Measurements from ENCODE around the gene ATOSB.
"Not testable (repeated sequence)": the region's sequence is repeated elsewhere in the genome, so short reads cannot be mapped to it uniquely, and the experiment has no call there.

ATOSB gene, protein sequence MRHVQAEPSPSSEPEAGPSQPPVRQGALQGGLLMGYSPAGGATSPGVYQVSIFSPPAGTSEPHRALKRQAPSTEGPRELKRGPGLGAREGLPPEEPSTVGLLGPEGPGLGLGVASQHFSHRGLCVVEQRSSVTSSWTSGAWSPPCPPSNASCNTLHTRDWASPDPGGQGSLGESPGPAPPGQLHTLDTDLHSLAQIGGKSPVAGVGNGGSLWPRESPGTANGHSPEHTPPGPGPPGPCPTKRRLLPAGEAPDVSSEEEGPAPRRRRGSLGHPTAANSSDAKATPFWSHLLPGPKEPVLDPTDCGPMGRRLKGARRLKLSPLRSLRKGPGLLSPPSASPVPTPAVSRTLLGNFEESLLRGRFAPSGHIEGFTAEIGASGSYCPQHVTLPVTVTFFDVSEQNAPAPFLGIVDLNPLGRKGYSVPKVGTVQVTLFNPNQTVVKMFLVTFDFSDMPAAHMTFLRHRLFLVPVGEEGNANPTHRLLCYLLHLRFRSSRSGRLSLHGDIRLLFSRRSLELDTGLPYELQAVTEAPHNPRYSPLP

DNA sequence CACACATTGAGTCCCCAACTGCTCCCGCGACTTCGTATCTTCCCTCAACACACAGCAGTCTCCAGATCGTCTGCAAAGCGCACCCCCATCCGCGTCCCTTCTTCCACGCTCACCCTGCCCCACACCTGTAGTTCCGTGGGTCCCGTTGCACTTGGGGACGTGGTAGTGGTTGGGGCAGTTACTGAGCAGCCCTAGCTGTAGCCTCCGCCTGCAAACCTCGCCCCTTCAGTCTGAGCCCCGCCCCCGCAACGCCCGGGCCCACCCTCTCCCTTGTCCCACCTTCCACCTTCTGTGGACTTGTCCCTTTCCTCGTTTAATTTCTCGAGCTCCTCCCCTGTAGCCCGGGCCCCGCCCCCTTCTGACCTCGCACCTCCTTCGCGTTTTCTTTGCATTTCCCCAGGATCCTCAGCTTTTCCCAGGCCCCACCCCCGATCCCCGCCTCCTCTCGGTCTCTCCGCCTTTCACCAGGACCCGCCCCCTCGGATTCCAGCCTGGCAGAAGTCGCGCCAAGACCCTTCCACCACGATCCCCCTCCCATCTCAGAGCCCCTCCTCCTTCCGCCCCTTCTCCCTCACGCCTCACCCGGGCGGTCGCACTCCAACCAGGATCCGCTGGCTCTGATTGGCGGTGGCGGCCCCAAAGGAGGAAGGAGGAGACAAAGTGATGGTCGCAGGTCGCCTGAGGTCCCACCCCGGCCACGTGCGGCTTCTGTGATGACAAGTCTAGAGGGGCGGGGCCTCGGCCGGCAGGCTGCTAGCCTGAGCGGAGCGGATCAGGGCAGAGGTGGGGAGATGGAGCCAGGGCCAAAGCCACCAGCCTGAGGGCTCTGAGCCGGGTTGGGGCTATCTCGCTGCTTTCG is at the start of gene ATOSB:
Gene ATOSB (minus strand): TSS at position 183 of the 859 bp plus-strand sequence. CDS start 7,588 bp downstream, outside the sequence.
- DNase-seq, result peak; percentile 99

DNA sequence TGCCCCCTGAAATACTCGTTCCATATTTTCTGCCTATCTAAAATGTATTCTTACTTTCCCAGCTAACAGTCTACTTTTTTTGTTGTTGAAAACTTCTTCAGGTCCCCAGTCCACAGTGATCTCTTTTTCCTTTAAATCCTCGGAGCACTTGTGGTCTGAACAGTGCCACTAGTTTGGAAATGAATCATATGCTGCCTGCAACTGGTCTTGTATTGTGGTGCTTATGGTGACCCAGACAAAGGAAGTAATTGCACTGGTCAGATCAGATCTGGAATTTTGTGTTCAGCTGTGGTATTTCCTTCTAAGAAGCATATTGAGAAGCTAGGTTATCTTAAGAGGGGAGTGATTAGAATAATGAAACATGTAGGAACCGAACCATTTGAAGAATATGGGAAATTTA is 49.0 kb upstream of the ATOSB start:
- no peak for DNase-seq

DNA sequence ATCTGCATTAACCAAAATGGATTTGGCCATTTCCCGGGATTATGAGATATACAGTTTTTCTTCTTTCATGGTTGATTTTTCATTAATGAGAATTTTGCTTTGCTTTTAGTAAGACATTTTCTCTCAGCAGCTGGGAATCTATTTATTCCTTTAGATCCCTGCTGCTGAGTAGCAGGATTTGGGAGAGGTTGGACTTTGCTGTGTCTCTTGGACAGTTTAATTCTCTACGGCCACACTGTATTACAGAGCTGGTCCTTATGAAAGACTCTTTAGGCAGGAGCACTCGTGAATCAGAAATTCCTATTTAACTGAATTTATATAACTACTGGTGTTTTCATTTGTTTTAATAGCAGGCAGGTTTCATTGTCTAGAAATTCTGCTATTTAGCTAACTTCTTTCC is 47.8 kb upstream of the ATOSB start:
- DNase-seq, result no peak

DNA sequence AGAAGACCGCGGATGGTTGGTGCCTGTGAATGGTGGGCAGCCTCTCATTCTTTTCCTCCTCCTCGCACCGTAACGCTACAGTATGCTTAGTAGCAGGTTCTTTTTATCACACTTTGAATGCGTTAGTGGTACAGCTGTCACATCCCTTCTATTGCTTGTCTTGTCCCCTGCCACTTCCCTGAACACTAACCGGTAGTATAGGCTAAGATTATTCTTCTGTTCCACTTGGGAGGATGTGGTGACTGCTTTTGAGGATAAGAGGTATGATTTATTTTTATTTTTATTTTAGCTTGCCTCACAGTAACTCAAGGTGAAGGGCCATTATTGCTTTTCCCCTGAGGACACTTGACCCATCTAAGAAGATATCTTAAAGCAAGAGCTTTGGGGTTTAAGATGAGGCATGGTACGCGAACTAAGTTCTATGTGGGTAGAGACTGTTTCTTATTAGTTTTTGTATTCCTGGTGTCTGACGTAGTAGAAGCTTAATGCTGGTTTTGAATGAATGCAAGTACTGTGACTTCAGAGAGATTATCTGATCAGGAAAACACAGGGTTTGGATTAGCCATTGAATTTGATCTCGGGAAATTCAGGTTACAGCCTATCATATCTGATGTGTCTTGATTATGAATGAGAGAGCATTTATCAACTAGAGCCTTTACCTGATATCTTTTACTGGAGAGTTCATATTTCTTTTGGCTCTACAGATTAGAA is 47.1 kb upstream of the ATOSB start:
- no peak for DNase-seq

DNA sequence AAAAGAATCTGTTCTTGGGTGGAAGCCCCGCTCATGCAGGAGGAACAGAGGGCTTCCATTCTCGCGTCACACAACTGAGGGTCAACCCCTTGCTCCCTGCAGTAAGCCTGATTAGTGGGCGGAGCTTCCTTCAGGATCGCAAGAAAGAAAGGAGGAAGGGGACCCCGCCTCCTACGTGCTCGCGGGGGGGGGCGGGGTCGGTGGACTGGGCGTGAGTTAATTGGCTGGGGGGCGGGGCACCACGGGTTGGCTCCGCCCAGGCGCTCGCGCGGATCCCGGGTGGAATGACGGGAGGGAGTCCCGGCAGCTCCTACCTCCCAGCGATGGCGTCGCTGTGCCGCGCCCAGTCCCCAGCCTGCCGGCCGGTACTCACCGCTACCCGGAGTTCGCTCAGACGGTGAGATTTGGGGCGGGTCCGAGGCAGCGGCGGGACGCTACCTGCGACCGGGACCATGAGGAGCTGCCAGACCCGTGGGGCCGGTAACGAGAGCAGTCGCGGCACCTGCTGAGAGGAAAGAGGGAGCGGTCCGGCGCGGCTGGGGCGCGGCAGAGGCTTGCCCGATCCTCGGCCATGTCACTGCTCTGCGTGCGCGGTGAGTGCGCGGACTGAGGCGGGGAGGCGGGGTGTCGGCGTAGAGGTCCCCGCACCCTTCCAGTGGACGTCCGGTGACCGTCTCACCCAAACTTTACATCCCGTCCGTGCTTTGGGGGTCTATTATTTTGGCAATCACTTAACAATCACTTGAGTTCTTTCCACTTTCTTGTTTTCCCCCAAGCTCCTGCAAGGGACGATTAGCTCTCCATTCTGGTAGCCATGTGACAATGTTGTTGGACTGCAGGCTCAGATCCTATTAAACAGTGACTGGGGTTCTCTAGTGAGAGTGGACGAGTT is 46.3 kb upstream of the ATOSB start, which contains the start of gene UNC13B:
Gene UNC13B (plus strand): TSS at position 297 of the 892 bp plus-strand sequence. CDS start 275 bp downstream, at position 572.
- peak; percentile 95 for DNase-seq

DNA sequence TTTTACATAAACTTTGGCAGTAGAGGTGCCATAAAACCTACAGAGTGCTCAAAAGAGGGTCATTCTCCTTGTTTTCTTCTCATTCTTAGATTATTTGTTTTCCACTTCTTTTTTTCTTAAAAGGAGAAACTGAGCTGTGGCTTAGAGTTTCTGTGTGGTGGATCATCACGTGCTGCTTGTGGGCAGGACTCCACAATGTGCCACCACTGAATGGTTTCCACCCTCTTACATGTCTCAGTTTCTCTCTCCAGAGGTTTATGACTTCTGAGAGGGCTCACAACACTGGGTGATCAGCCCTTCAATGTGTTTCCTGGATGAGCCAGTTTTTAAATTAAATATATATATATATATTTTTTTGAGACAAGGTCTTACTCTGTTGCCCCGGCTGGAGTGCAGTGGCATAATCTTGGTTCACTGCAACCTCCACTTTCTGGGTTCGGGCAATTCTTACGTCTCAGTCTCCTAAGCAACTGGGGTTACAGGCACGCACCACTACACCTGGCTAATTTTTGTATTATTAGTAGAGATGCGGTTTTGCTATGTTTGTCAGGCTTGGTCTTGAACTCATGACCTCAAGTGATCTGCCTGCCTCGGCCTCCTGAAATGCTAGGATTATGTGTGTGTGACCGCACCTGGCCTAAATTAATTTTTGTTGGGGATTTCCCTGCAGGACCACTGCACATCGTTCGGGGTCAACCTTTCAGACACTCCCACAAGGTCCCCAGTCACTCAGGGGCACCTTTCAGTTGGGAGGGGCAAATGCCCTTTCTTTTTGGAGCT is 43.0 kb upstream of the ATOSB start:
- no peak for DNase-seq

DNA sequence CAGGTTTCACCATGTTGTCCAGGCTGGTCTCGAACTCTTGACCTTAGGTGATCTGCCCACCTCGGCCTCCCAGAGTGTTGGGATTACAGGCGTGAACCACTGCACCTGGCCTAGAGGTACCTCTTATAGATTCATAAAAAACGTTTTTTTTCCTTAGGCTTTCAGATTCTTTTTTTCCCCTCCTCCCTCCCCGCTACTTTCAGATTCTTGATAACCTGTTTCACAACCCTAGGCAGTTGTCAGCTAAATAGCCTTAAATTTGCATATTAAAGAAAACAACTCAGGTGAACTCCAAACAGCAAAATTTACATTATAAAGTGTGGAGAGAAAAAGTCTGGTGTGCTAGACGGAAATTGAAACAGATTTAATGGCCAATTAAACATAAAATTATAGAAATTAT is 42.2 kb upstream of the ATOSB start:
- DNase-seq, result not testable (repeated sequence)

DNA sequence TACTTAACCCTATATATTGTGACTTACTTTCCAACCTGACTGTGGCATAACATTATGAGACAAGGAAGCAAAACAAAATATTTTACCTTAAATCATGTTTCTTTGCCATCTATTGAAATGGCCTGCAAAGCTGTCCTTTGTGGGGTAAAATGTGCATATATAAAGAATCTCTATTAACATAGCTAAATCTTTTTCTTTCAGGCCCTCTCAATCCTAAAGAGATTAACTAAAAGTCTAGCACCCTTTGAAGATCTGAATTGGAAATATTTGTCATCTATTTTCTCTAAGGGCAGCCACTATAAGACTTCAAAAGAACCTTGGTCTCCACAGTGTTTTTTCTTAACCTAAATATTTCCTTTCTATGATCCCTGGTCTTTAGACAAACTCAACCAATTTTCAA is 41.1 kb upstream of the ATOSB start:
- DNase-seq, result no peak

DNA sequence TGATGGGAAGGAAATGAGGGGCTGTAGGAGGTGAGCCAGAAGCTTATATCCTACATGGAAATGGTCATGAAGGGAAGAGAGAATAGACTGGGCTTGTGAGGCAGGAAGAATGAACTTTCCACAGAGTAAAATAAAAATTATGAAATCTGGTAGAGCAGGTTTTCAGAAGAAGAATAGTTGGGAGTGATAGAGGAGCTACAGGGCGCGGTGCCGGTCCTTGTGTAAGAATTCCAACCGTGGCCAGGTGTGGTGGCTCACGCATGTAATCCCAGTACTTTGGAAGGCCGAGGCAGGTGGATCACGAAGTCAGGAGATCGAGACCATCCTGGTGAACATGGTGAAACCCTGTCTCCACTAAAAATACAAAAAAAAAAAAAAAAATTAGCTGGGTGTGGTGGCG is 37.3 kb upstream of the ATOSB start:
- no peak for DNase-seq

DNA sequence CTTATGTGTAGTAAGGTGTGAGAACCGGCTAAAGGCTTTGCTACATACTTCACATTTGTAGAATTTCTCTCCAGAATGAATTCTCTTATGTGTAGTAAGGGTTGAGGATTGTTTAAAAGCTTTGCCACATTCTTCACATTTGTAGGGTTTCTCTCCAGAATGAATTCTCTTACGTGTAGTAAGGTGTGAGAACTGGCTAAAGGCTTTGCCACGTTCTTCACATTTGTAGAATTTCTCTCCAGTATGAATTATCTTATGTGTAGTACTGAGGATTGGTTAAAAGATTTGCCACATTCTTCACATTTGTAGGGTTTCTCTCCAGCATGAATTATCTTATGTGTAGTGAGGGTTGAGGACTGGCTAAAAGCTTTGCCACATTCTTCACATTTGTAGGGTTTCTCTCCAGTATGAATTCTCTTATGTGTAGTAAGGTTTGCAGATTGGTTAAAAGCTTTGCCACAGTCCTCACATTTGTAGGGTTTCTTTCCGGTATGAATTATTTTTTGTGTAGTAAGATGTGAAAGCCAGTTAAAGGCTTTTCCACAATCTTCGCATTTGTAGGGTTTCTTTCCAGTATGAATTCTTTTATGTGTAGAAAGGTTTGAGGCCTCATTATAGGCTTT is 32.4 kb upstream of the ATOSB start:
- DNase-seq, result not testable (repeated sequence)

DNA sequence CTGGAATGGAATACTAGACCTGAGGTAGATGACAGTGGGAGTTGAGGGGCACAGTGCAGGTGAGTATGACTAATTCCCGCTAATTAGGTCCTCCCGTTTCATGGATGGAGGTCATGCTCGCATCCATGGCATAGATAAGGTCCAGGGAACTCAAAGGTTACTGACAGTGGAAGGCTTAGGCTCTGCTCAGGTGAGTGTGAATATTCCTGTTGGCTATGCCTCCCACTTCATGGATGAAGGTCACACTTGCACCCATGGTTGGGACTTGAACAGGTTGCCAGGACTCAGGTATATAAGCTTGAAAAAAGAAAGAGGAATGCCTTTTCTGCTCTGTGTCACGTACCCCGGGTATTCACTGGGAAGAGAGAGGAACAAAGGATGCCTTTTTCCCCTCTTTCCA is 26.4 kb upstream of the ATOSB start:
- DNase-seq, result no peak

DNA sequence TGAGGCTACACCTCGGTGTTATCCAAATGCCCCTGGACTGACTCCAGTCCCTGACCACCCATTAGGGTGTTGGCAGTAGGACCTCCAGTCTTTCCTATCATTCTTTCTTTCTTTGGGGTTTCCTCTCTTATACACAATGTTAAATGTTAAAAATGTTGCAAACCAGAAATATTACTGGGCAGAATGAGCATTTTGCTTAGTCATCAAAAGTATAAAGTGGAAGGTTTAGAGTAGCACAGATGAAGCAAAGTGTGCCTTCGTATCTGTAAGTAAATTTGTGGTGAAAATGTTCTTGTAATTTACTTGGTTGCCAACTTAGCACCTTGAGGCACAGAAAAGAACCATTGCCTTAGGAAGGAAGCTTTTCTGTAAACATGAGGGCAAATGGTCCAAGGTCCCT is 24.4 kb upstream of the ATOSB start:
- no peak for DNase-seq

DNA sequence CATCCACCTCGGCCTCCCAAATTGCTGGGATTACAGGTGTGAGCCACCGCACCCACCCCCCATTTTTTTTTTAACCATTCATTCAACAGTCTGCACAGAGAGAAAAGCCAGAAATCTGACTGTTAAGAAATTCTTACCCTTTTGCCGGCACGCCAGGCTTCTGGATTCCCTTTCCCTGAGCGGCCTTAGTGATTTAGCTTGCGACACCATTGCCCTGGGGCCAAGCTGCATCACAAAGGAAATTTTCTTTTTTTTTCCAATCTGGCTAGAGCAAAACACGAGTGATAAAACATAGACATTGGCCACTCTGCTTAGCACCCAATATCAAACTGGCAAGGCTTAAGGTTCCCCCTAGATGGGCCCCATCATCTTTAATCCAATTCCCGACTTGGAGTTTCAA is 21.2 kb upstream of the ATOSB start:
- DNase-seq, result no peak

DNA sequence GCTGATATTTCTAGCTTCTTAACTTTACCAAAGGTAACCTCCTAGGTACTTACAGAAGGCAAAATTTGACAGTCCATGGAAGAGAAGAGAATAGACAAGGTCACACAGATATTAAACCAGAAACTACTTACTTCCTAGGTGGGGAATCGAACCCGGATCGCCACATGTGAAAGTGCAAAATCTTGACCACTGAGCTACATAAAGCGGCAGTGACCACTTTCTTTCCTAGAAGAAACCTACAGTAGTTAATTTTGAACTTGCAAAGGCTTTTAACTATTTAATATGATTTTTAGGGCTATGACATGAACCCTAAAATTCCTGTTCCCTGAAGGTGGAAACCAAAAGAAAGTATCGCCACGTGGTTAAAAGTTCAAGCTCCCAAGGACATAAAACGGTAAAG is 20.3 kb upstream of the ATOSB start:
- no peak for DNase-seq

DNA sequence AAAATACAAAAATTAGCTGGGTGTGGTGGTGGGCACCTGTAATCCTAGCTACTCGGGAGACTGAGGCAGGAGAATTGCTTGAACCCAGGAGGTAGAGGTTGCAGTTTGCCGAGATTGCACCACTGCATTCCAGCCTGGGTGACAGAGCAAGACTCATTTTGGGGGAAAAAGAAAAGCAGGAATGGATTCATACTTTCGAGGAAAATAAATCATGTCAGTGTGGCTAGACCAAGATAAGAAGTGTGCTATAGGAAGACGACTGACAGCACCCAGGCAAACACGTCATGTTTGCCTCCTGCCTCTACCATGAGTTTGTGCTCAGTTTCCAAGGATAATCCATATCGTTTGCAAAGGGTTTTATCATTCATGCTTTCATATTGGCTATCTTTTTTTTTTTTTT is 19.3 kb upstream of the ATOSB start:
- no peak for DNase-seq

DNA sequence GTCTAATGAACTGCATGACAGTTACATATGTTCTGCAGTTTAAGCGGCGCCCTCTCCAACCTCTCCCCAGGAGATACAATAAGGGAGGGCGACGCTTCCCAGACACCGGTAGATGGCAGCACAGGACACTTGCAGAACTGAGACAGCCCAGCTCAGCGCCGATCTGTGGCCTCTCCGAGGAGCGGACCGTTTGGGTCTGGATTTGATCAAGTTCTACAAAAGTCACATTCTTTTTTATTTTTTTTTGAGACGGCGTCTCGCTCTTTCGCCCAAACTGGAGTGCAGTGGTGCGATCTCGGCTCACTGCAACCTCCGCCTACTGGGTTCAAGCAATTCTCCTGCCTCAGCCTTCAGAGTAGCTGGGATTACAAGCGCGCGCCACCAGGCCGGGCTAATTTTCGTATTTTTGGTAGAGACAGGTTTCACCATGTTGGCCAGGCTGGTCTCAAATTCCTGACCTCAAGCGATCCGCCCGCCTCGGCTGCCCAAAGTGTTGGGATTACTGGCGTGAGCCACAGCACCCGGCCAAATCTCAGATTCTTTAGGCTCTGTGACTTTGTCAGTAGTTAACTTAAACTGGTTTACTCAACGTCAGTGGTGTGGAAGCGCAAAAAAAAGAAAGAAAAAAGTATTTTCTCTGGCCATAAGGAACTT is 1.4 kb upstream of the ATOSB start:
- DNase-seq, result peak; percentile 92

DNA sequence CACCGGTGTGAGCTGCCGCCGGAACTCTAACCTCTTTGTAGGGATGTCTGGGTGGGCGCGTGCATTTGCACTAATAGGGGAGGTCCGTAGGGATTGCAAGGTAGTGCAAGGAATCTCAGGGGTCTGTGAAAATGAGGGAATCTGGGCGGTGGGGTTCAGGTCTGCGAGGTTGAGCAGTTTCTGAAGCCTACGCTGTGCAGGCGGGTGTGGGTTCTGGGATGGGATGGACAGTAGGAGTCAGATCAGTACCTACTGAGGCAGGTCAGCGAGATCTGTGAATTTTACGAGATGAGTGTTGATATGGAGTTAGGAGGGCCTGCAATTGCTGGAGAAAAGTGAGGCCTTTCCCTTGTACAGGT is 856 bp upstream of the ATOSB start:
- no peak for DNase-seq

DNA sequence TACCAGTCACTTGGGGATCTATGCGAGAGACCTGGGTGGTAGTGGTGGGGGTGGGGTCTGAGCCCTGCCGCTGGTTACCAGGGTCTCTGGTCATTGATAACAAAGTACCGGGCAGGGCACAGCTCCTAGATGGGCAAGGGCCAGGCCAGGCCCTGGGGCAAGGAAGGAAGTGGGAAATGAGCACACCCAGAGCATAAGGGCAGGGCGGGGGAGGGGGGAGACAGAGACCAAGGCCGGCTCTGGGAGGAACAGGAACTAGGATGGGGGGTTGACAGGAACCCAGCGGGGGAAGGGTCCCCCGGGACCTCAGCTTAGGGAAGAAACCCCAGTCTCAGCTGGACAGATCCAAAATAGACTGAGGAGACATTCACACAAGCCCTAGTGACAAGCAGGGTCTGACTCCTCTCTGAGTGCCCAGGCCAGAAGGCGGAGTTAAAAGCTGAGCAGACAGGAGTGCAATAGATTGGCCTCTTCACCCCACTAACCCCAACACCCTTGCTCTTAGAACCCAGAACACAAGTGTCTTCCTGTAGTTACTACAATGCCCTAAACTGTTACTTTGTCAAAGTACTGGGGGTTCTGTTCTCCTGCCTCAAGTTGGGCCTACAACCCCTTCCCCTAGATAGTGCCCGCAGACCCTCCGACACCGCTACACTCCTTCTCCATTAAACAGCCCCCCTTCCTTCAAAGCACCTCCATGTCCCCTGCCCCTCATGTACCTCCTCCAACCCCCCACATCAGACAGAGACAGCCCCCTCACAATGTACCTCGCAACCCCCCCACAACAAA is 628 bp downstream of the ATOSB start:
- peak; percentile 74 for DNase-seq
